Panc1 (cell line): Measurements from ENCODE around the gene DOCK8. TPM values are rescaled to one million over a fixed set of nuclear protein-coding genes. Genes with fewer than 3 reads are reported as not detected.
A peak's percentile ranks its signal among the peaks of the same experiment; 100 is the strongest.

Experiments used
- ATAC-seq: fragments of 200-7000 bp; cut with Tn5 transposase; 2 replicates; pipeline ENCODE4 v1.9.1; 2020; ENCODE audit warnings: mild to moderate bottlenecking, moderate library complexity
- BruUV-seq: library from RNA; stranded (reverse); fragments of 400-500 nt; replicated peaks from 2 replicates; lab custom pipeline; 2021; lab: Mats Ljungman, UMichigan
- CTCF ChIA-PET: fragments of 300-600 bp; sonication (Branson Sonifier 250); formaldehyde crosslinking; loops from one replicate; lab custom pipeline; 2022; ENCODE audit warnings: antibody characterized with exemption; lab: Charles Lee
- POLR2A ChIA-PET: fragments of 300-600 bp; sonication (Branson Sonifier 250); formaldehyde crosslinking; loops from one replicate; lab custom pipeline; 2022; ENCODE audit warnings: antibody characterized with exemption; lab: Charles Lee
- DNase-seq: peaks from one replicate; pipeline ENCODE4 v3.0.0-alpha.2; 2010; ENCODE audit warnings: low read depth, low spot score
- H3K27ac ChIP-seq: 2 replicates; pipeline ENCODE4 v1.5.1; 2011; ENCODE audit warnings: mild to moderate bottlenecking, low read length, inconsistent platforms
- H3K27me3 ChIP-seq: fragments of 200-500 bp; sonication (Bioruptor generic); 2 replicates; pipeline ENCODE4 v1.6.0; 2014; ENCODE audit warnings: low read length, inconsistent platforms; ENCODE audit not compliant: control insufficient read depth, insufficient read depth
- H3K36me3 ChIP-seq: fragments of 200-500 bp; sonication (Bioruptor generic); 2 replicates; pipeline ENCODE4 v1.5.1; 2014; ENCODE audit warnings: inconsistent platforms, mild to moderate bottlenecking, low read length, moderate library complexity; ENCODE audit not compliant: control insufficient read depth, insufficient read depth
- H3K4me1 ChIP-seq: 2 replicates; pipeline ENCODE4 v1.5.1; 2011; ENCODE audit warnings: inconsistent platforms, mild to moderate bottlenecking, low read length, moderate library complexity; ENCODE audit not compliant: control insufficient read depth, insufficient read depth
- H3K4me3 ChIP-seq, 2 experiments: 2 replicates each; pipeline ENCODE4 v1.5.1; 2011 to 2012; ENCODE audit warnings: low read depth in 2 of 2, low read length in 2 of 2, mild to moderate bottlenecking in 2 of 2, inconsistent platforms in 1 of 2, moderate library complexity in 1 of 2
- H3K9me3 ChIP-seq: fragments of 200-500 bp; sonication (Bioruptor generic); 2 replicates; pipeline ENCODE4 v1.5.1; 2014; ENCODE audit warnings: low read depth, mild to moderate bottlenecking, inconsistent platforms, low read length, moderate library complexity; ENCODE audit not compliant: control insufficient read depth, insufficient read depth
- POLR2AphosphoS5 ChIP-seq: IDR thresholded peaks from 2 replicates; pipeline ENCODE4 v1.6.1; 2012; ENCODE audit warnings: mild to moderate bottlenecking, low read depth, low read length, moderate library complexity
- SIN3A ChIP-seq: IDR thresholded peaks from 2 replicates; pipeline ENCODE4 v1.6.1; 2012; ENCODE audit warnings: low read depth, mild to moderate bottlenecking, low read length, moderate library complexity, borderline replicate concordance; ENCODE audit not compliant: insufficient read depth
- TCF7L2 ChIP-seq: IDR thresholded peaks from 2 replicates; pipeline ENCODE4 v1.6.1; 2011; ENCODE audit warnings: mild to moderate bottlenecking, low read depth, low read length, inconsistent platforms
- in situ Hi-C: cut with HindIII; loops from 2 replicates; pipeline ENCODE4 v1.10.0; 2016; ENCODE audit warnings: low sequenced_read_pairs, low pct_unique_long_range_greater_than_20kb
- intact Hi-C: fragments of 100-400 bp; cut with micrococcal nuclease; formaldehyde crosslinking; loops from one replicate; pipeline ENCODE4 v1.10.0; 2022; ENCODE audit not compliant: unreplicated experiment
- total RNA-seq: library from RNA; stranded (reverse); gene quantifications from one replicate; pipeline ENCODE4 v1.2.1, GENCODE V29; 2021; ENCODE audit not compliant: unreplicated experiment
- TF ChIP-seq, protein P1 (sequence below), 2 experiments: IDR thresholded peaks; 2 replicates each; pipeline ENCODE4 v1.6.1; 2011 to 2012; ENCODE audit warnings: low read depth in 2 of 2, control low read depth in 1 of 2, low read length in 1 of 2, mild to moderate bottlenecking in 1 of 2, moderate library complexity in 1 of 2; ENCODE audit not compliant: insufficient read depth in 1 of 2
- TF ChIP-seq, protein P2 (sequence below): fragments of 450-650 bp; IDR thresholded peaks from 2 replicates; pipeline ENCODE4 v1.5.1; 2017; ENCODE audit warnings: mild to moderate bottlenecking

The DOCK8 gene
- total RNA-seq, 1 experiment from 2014 or later: 1.4 TPM

DNA sequence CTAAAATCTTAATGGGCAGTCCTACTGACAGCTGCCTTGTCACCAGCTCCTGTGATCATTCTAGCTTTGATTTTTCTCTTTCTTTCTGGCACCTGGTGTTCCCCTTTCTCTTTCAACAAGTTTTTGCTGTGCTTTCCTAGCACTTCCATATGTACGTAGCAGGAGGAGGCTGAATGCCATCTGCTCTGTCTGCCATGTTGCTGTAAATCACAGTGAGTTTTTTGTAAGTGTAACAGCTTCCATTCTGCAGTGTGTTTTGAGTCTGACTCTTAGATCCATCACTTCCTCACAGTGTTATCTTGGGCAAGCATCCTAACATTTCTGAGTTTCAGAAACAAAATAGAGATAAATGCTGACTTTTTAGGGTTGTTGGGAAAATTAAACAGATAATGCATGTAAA lies 247.9 kb downstream of the DOCK8 start:
- no TSS peak for BruUV-seq
- intact Hi-C loops: no loop called here

DNA sequence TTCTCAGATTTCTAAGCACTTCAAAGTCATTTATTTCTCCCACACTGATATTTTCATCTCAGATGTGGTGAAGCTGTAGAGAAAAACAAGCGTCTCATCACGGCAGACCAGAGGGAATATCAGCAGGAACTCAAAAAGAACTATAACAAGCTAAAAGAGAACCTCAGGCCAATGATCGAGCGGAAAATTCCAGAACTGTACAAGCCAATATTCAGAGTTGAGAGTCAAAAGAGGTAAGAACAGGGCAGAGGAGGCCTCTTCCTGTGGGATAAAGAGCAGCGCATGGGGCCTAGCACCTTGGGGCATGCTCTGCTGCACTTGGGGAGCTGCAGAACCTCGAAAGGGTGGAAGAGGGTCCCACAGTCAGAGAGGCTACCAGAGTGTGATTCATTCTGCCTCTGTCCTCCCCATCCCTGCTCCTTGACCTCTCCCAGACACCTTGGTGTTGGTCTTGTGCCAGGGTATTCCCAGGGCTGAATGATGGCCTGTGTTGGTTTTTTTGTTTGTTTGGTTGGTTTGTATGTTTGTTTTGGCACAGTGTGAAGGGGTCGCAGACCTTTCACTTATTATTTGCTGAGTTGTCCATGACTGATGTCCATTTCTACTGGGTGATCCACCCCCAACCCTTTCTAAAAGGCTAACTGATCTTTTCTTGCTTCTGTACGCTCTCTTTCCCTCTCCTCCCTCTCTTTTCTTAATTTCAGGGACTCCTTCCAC lies 248.9 kb downstream of the DOCK8 start:
- CTCF ChIA-PET: no interaction called here
- Histone ChIP-seq H3K27me3 (no peaks in the 10 kb centered on the region), H3K27ac (no peak overlapping the region; the same call in 1 of the 2 replicates), H3K4me1 (no peaks in the 10 kb centered on the region; the same call in 1 of the 2 replicates), H3K9me3 (no peaks in the 10 kb centered on the region), H3K4me3 (no peak overlapping the region), H3K36me3 (no peaks in the 10 kb centered on the region)
- no peak for DNase-seq
- intact Hi-C loops: no loop called here
- POLR2A ChIA-PET: interaction anchor here (0.6 kb wide), 1 partner anchor 77 kb away, joined by 4 read pairs; no protein-coding TSS in a partner anchor
- TF ChIP-seq TCF7L2 (no peak), POLR2AphosphoS5 (no peak), SIN3A (no peak)
- TF ChIP-seq, protein P1, sequence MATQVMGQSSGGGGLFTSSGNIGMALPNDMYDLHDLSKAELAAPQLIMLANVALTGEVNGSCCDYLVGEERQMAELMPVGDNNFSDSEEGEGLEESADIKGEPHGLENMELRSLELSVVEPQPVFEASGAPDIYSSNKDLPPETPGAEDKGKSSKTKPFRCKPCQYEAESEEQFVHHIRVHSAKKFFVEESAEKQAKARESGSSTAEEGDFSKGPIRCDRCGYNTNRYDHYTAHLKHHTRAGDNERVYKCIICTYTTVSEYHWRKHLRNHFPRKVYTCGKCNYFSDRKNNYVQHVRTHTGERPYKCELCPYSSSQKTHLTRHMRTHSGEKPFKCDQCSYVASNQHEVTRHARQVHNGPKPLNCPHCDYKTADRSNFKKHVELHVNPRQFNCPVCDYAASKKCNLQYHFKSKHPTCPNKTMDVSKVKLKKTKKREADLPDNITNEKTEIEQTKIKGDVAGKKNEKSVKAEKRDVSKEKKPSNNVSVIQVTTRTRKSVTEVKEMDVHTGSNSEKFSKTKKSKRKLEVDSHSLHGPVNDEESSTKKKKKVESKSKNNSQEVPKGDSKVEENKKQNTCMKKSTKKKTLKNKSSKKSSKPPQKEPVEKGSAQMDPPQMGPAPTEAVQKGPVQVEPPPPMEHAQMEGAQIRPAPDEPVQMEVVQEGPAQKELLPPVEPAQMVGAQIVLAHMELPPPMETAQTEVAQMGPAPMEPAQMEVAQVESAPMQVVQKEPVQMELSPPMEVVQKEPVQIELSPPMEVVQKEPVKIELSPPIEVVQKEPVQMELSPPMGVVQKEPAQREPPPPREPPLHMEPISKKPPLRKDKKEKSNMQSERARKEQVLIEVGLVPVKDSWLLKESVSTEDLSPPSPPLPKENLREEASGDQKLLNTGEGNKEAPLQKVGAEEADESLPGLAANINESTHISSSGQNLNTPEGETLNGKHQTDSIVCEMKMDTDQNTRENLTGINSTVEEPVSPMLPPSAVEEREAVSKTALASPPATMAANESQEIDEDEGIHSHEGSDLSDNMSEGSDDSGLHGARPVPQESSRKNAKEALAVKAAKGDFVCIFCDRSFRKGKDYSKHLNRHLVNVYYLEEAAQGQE (IDR thresholded peaks at IDR 0.05; ENCODE audit: insufficient read depth in 1 of 2, low read depth in 2 of 2, low read length in 1 of 2): no peak
- TF ChIP-seq, protein P2, sequence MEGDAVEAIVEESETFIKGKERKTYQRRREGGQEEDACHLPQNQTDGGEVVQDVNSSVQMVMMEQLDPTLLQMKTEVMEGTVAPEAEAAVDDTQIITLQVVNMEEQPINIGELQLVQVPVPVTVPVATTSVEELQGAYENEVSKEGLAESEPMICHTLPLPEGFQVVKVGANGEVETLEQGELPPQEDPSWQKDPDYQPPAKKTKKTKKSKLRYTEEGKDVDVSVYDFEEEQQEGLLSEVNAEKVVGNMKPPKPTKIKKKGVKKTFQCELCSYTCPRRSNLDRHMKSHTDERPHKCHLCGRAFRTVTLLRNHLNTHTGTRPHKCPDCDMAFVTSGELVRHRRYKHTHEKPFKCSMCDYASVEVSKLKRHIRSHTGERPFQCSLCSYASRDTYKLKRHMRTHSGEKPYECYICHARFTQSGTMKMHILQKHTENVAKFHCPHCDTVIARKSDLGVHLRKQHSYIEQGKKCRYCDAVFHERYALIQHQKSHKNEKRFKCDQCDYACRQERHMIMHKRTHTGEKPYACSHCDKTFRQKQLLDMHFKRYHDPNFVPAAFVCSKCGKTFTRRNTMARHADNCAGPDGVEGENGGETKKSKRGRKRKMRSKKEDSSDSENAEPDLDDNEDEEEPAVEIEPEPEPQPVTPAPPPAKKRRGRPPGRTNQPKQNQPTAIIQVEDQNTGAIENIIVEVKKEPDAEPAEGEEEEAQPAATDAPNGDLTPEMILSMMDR: no peak
- BruUV-seq: no TSS peak
- peak; percentile 72 for ATAC-seq
- in situ Hi-C loops: no loop called here

More for the DNA sequence above, 247.9 kb downstream of the DOCK8 start:
- POLR2A ChIA-PET: no interaction called here
- Histone ChIP-seq H3K4me3 (no peak overlapping the region), H3K36me3 (no peaks in the 10 kb centered on the region), H3K27me3 (no peaks in the 10 kb centered on the region), H3K9me3 (no peaks in the 10 kb centered on the region), H3K4me1 (no peaks in the 10 kb centered on the region; the same call in 1 of the 2 replicates), H3K27ac (no peak overlapping the region)
- CTCF ChIA-PET: no interaction called here
- TF ChIP-seq, protein P1 (IDR thresholded peaks at IDR 0.05; ENCODE audit: insufficient read depth in 1 of 2, low read depth in 2 of 2, low read length in 1 of 2): no peak
- TF ChIP-seq, protein P2: no peak
- TF ChIP-seq POLR2AphosphoS5: no peak
- TF ChIP-seq SIN3A: no peak
- no peak for TF ChIP-seq TCF7L2
- DNase-seq: no peak
- in situ Hi-C loops: no loop called here
- no peak for ATAC-seq
